ENCODE data around the gene ATP6V1G2. TPM values are rescaled to one million over a fixed set of nuclear protein-coding genes. Genes with fewer than 3 reads are reported as not detected.

The ATP6V1G2 gene
- total and polyA plus RNA-seq, 2 donors = 2.5 to 3.3 TPM

- Histone ChIP-seq H3K27me3 (ENCODE audit: control insufficient read depth in 2 of 2, insufficient read depth in 1 of 2, low read length in 1 of 2) (no peaks in the 10 kb centered on the region), H3K9me3 (ENCODE audit: control insufficient read depth in 2 of 2, insufficient read depth in 1 of 2, low read length in 1 of 2) (peaks cover 0 to 13% of the 10 kb centered on the region in 2 donors), H3K4me1 (ENCODE audit: control insufficient read depth in 2 of 2, insufficient read depth in 2 of 2, low read length in 2 of 2) (peaks cover 49 to 78% of the 10 kb centered on the region in 2 donors), H3K27ac (ENCODE audit: low read depth in 1 of 2, low read length in 1 of 2) (peak overlapping the region; percentile 89 to 95), H3K36me3 (ENCODE audit: control insufficient read depth in 2 of 2, insufficient read depth in 2 of 2, low read length in 1 of 2) (peaks cover 0 to 5% of the 10 kb centered on the region in 2 donors), H3K4me3 (ENCODE audit: low read length in 2 of 2) (no peak overlapping the region)
- peak in 6 of 9 donors; percentile 47 to 86 (median 63) for DNase-seq (ENCODE audit: low read depth in 6 of 9, low spot score in 9 of 9)
- WGBS = 89% methylated on average over 2 of the region's 2 CpGs
Observed at GRCh38 chr6:31585491-31585890, 39.1 kb upstream of the ATP6V1G2 start.

GRCh38 chr6:31582230-31582643 is 35.8 kb upstream of the ATP6V1G2 start, which contains the start of gene LTB:
Gene LTB (minus strand): TSS chr6:31582424. CDS start chr6:31582417, 7 bp downstream.
- peak within 1 kb of the TSS; percentile 68 to 84 for H3K4me3 ChIP-seq (ENCODE audit: low read length in 2 of 2)
- WGBS = 9% methylated on average over 3 of the region's 3 CpGs
- H3K27ac ChIP-seq (ENCODE audit: low read depth in 1 of 2, low read length in 1 of 2) = peak within 1 kb of the TSS; percentile 98
- peaks cover 0 to 20% of the 10 kb centered on the region in 2 donors for H3K36me3 ChIP-seq (ENCODE audit: control insufficient read depth in 2 of 2, insufficient read depth in 2 of 2, low read length in 1 of 2)
- H3K27me3 ChIP-seq (ENCODE audit: control insufficient read depth in 2 of 2, insufficient read depth in 1 of 2, low read length in 1 of 2) = no peaks in the 10 kb centered on the region
- DNase-seq (ENCODE audit: low read depth in 6 of 9, low spot score in 9 of 9) = peak in 6 of 9 donors; percentile 78 to 95 (median 89)
- H3K9me3 ChIP-seq (ENCODE audit: control insufficient read depth in 2 of 2, insufficient read depth in 1 of 2, low read length in 1 of 2) = peaks cover 0 to 13% of the 10 kb centered on the region in 2 donors
- H3K4me1 ChIP-seq (ENCODE audit: control insufficient read depth in 2 of 2, insufficient read depth in 2 of 2, low read length in 2 of 2) = peaks cover 46 to 90% of the 10 kb centered on the region in 2 donors

GRCh38 chr6:31581434-31582229 is 35.2 kb upstream of the ATP6V1G2 start:
- WGBS = 3% methylated on average over 21 of the region's 21 CpGs
- Histone ChIP-seq H3K27me3 (ENCODE audit: control insufficient read depth in 2 of 2, insufficient read depth in 1 of 2, low read length in 1 of 2) (no peaks in the 10 kb centered on the region), H3K4me3 (ENCODE audit: low read length in 2 of 2) (peak overlapping the region; percentile 68 to 84), H3K27ac (ENCODE audit: low read depth in 1 of 2, low read length in 1 of 2) (peak overlapping the region; percentile 98), H3K9me3 (ENCODE audit: control insufficient read depth in 2 of 2, insufficient read depth in 1 of 2, low read length in 1 of 2) (peaks cover 0 to 11% of the 10 kb centered on the region in 2 donors), H3K36me3 (ENCODE audit: control insufficient read depth in 2 of 2, insufficient read depth in 2 of 2, low read length in 1 of 2) (peaks cover 0 to 24% of the 10 kb centered on the region in 2 donors), H3K4me1 (ENCODE audit: control insufficient read depth in 2 of 2, insufficient read depth in 2 of 2, low read length in 2 of 2) (peaks cover 43 to 90% of the 10 kb centered on the region in 2 donors)
- peak in 1 of 9 donors; percentile 73 for DNase-seq (ENCODE audit: low read depth in 6 of 9, low spot score in 9 of 9)

- DNase-seq (ENCODE audit: low read depth in 6 of 9, low spot score in 9 of 9) = peak in 6 of 9 donors; percentile 71 to 93 (median 86)
- WGBS = under 1% methylated on average over 62 of the region's 62 CpGs
- no peaks in the 10 kb centered on the region for H3K27me3 ChIP-seq (ENCODE audit: control insufficient read depth in 2 of 2, insufficient read depth in 1 of 2, low read length in 1 of 2)
- H3K9me3 ChIP-seq (ENCODE audit: control insufficient read depth in 2 of 2, insufficient read depth in 1 of 2, low read length in 1 of 2) = peaks cover 0 to 9% of the 10 kb centered on the region in 2 donors
- H3K4me1 ChIP-seq (ENCODE audit: control insufficient read depth in 2 of 2, insufficient read depth in 2 of 2, low read length in 2 of 2) = peaks cover 36 to 90% of the 10 kb centered on the region in 2 donors
- peak overlapping the region; percentile 98 for H3K27ac ChIP-seq (ENCODE audit: low read depth in 1 of 2, low read length in 1 of 2)
- H3K36me3 ChIP-seq (ENCODE audit: control insufficient read depth in 2 of 2, insufficient read depth in 2 of 2, low read length in 1 of 2) = peaks cover 0 to 24% of the 10 kb centered on the region in 2 donors
- H3K4me3 ChIP-seq (ENCODE audit: low read length in 2 of 2) = peak overlapping the region; percentile 68 to 84
Observed at GRCh38 chr6:31580807-31581433, 34.5 kb upstream of the ATP6V1G2 start.

GRCh38 chr6:31580438-31580740 is 34.0 kb upstream of the ATP6V1G2 start:
- Histone ChIP-seq H3K9me3 (ENCODE audit: control insufficient read depth in 2 of 2, insufficient read depth in 1 of 2, low read length in 1 of 2) (peaks cover 0 to 9% of the 10 kb centered on the region in 2 donors), H3K4me3 (ENCODE audit: low read length in 2 of 2) (peak overlapping the region; percentile 68 to 84), H3K36me3 (ENCODE audit: control insufficient read depth in 2 of 2, insufficient read depth in 2 of 2, low read length in 1 of 2) (peaks cover 0 to 24% of the 10 kb centered on the region in 2 donors), H3K27ac (ENCODE audit: low read depth in 1 of 2, low read length in 1 of 2) (peak overlapping the region; percentile 98), H3K27me3 (ENCODE audit: control insufficient read depth in 2 of 2, insufficient read depth in 1 of 2, low read length in 1 of 2) (no peaks in the 10 kb centered on the region), H3K4me1 (ENCODE audit: control insufficient read depth in 2 of 2, insufficient read depth in 2 of 2, low read length in 2 of 2) (peaks cover 32 to 90% of the 10 kb centered on the region in 2 donors)
- 41% methylated on average over 11 of the region's 11 CpGs for WGBS
- DNase-seq (ENCODE audit: low read depth in 6 of 9, low spot score in 9 of 9) = no peak

- Histone ChIP-seq H3K27me3 (ENCODE audit: control insufficient read depth in 2 of 2, insufficient read depth in 1 of 2, low read length in 1 of 2) (no peaks in the 10 kb centered on the region), H3K9me3 (ENCODE audit: control insufficient read depth in 2 of 2, insufficient read depth in 1 of 2, low read length in 1 of 2) (peaks cover 0 to 9% of the 10 kb centered on the region in 2 donors), H3K27ac (ENCODE audit: low read depth in 1 of 2, low read length in 1 of 2) (peak overlapping the region; percentile 21 to 98), H3K36me3 (ENCODE audit: control insufficient read depth in 2 of 2, insufficient read depth in 2 of 2, low read length in 1 of 2) (peaks cover 0 to 24% of the 10 kb centered on the region in 2 donors), H3K4me3 (ENCODE audit: low read length in 2 of 2) (peak overlapping the region; percentile 68 to 84), H3K4me1 (ENCODE audit: control insufficient read depth in 2 of 2, insufficient read depth in 2 of 2, low read length in 2 of 2) (peaks cover 27 to 90% of the 10 kb centered on the region in 2 donors)
- WGBS = 96% methylated on average over 8 of the region's 8 CpGs
- DNase-seq (ENCODE audit: low read depth in 6 of 9, low spot score in 9 of 9) = no peak
Observed at GRCh38 chr6:31579546-31580437, 33.4 kb upstream of the ATP6V1G2 start.

DNA sequence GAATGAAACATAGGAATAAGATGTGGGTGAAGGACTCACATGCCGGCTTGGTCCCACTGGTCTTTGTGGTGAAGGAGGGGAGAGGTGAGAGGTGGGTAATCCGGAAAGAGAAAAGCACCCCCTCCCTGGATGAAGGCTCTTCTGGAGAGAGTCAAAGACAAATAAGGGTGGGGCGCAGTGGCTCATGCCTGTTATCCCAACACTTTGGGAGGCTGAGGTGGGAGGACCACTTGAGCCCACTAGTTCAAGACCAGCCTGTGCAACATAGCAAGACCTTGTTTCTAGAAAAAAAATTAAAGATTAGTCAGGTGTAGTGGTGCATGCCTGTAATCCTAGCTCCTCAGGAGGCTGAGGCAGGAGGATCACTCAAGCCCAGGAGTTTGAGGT is 32.7 kb upstream of the ATP6V1G2 start:
- Histone ChIP-seq H3K9me3 (ENCODE audit: control insufficient read depth in 2 of 2, insufficient read depth in 1 of 2, low read length in 1 of 2) (peaks cover 0 to 9% of the 10 kb centered on the region in 2 donors), H3K36me3 (ENCODE audit: control insufficient read depth in 2 of 2, insufficient read depth in 2 of 2, low read length in 1 of 2) (peaks cover 0 to 24% of the 10 kb centered on the region in 2 donors), H3K27me3 (ENCODE audit: control insufficient read depth in 2 of 2, insufficient read depth in 1 of 2, low read length in 1 of 2) (no peaks in the 10 kb centered on the region), H3K27ac (ENCODE audit: low read depth in 1 of 2, low read length in 1 of 2) (no peak overlapping the region), H3K4me3 (ENCODE audit: low read length in 2 of 2) (peak overlapping the region in 1 of 2 donors; percentile 84), H3K4me1 (ENCODE audit: control insufficient read depth in 2 of 2, insufficient read depth in 2 of 2, low read length in 2 of 2) (peaks cover 21 to 90% of the 10 kb centered on the region in 2 donors)
- WGBS = 97% methylated on average over 3 of the region's 3 CpGs
- no peak for DNase-seq (ENCODE audit: low read depth in 6 of 9, low spot score in 9 of 9)

- Histone ChIP-seq H3K27me3 (ENCODE audit: control insufficient read depth in 2 of 2, insufficient read depth in 1 of 2, low read length in 1 of 2) (no peaks in the 10 kb centered on the region), H3K9me3 (ENCODE audit: control insufficient read depth in 2 of 2, insufficient read depth in 1 of 2, low read length in 1 of 2) (peaks cover 0 to 9% of the 10 kb centered on the region in 2 donors), H3K4me1 (ENCODE audit: control insufficient read depth in 2 of 2, insufficient read depth in 2 of 2, low read length in 2 of 2) (peaks cover 19 to 90% of the 10 kb centered on the region in 2 donors), H3K4me3 (ENCODE audit: low read length in 2 of 2) (no peak overlapping the region), H3K27ac (ENCODE audit: low read depth in 1 of 2, low read length in 1 of 2) (peak overlapping the region in 1 of 2 donors; percentile 26), H3K36me3 (ENCODE audit: control insufficient read depth in 2 of 2, insufficient read depth in 2 of 2, low read length in 1 of 2) (peaks cover 0 to 24% of the 10 kb centered on the region in 2 donors)
- DNase-seq (ENCODE audit: low read depth in 6 of 9, low spot score in 9 of 9) = no peak
- WGBS = 97% methylated on average over 12 of the region's 12 CpGs
Observed at GRCh38 chr6:31578184-31579118, 32.0 kb upstream of the ATP6V1G2 start.

All from thymus (tissue), 11 donors.